ENCODE measurements around the gene NCKAP5. TPM values are rescaled to one million over a fixed set of nuclear protein-coding genes. Genes with fewer than 3 reads are reported as not detected.

NCKAP5 gene
- total RNA-seq, 1 donor from 2014 or later, result not detected

DNA sequence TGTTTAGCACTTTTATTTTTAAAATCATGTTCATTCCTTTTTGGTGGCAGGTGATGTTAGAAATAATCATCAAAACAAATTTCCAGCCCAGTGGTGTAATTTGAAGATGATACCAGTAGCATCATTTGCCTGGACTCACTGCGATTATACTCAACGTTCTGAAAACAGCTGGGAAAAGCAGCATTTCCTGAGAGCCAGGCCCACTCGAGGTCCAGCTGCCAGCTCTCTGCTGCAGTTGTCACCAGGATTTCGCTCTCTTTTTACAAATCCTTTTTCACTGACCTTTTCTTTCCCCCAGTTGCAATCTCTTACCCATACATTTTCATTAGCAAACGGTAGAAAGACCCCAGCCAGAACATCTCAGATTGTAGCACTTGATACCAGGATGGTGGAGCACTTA is 787.6 kb downstream of the NCKAP5 start:
- intact Hi-C loops (cut with micrococcal nuclease), result loop anchor here (5.0 kb wide), 1 partner anchor 238 kb away; no protein-coding TSS in a partner anchor

DNA sequence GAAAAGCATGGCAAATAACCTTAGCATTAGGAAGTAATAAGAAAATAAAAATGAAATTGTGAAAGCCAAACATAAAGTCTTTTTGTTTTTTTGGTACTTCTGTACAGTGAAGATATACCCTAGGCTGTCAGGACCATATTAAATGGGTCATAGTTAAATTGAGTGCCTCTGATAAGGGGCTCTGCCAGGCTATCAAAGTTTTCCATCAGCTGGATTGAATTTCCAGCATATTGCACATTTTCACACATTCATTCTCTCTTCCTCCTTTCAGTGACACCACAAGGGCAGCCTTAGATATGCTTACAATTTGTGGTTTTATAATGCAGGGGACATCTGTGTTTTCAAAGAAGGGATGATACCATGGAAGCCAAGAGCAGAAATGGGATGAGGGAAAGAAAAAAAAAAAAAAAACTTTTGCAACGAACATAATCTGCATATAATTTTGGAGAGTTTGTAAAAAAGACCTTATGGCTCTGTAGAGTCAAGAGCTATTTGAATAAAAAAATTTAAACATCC is 789.0 kb downstream of the NCKAP5 start:
- intact Hi-C loops (cut with micrococcal nuclease), result no loop called here

DNA sequence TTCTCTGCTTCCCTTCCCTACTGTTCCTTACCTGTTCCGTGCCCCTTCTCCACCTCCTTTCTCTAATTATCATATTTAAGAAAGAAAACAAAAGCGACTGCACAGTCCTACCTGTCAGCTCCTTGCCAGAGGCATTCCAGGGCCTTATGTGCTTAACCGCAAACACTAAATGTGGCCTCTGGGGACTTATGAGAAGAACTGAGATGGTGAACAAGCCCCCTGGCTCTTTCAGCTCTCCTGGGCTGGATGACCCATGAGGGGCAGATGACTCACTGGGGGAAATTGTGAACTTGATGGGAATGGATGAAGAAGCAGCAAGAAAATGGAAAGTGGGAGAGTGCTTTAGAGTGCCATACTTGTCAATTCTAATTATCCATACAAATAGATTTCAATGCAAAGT is 792.0 kb downstream of the NCKAP5 start:
- intact Hi-C loops (cut with micrococcal nuclease), result no loop called here

DNA sequence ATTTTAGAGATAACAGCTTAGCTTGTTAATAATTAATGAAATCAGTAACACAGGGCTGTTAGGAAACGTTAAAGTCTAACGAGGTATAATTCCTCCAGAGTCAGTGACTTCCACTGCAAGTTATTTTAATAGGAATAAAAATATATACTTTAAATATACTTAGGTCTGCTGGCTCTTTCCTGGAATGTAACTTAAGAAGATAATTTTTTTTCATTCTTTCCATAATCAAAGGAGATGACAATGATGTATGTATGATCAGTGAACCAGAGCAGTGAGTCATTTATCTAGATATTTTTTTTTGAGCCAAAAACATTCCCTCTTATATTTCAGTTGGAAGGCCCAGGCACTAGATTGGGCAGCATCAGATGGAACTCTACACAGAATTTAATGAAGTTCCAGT is 794.1 kb downstream of the NCKAP5 start:
- intact Hi-C loops (cut with micrococcal nuclease), result no loop called here

DNA sequence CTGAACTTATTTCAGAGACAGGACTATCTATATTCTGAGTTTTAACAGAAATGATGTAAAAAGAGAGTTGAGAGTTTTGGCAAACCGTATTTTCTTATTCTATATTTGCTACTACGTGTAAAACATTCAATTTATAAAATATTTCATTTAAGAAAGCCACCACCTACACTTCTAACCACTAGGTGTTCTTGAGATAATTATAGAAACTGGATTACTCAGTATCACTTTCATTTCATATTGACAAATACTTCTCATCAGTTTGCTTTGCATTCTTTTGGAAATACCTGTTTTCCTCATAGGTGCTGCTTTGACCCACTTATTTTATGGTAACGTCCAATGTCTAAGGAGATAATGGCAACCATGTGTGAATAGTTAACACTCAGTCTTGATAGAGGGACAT is 794.9 kb downstream of the NCKAP5 start:
- intact Hi-C loops (cut with micrococcal nuclease), result no loop called here

DNA sequence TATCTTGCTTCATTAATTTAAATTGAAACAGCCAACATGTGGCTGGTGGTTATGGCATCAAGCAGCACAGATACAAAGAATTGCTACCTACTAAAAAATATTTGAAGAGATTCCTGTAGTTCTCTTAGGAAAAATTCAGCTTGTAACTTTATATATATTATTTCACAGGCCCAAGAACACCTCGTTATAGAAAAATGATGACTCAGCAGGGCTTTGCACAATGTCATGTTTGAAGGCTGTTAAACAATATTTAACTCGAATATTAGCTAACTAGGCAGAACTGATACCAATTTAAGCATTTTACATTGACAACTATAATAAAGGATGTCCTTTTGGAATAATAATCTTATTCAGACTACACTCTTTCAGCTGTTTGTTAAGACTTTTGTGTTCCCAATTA is 795.9 kb downstream of the NCKAP5 start:
- intact Hi-C loops (cut with micrococcal nuclease), result no loop called here

DNA sequence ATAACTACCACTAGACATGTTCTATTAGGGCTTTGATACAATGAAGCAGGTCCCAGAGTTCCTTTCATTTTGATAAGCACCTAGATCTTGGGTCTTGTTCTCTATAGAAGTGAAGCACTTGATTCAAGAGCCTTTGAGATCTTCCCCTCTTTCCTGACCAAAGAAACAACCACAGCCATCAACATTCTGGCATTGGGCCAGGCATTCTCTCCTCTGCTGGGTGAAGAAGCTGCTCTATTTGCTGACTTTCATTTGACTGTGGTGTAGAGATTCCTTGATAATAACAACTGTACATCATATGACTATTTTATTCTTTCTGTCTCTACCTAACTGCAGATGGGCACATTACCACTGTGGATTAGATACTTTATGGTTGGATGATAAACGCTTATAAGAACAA is 801.7 kb downstream of the NCKAP5 start:
- intact Hi-C loops (cut with micrococcal nuclease), result no loop called here

DNA sequence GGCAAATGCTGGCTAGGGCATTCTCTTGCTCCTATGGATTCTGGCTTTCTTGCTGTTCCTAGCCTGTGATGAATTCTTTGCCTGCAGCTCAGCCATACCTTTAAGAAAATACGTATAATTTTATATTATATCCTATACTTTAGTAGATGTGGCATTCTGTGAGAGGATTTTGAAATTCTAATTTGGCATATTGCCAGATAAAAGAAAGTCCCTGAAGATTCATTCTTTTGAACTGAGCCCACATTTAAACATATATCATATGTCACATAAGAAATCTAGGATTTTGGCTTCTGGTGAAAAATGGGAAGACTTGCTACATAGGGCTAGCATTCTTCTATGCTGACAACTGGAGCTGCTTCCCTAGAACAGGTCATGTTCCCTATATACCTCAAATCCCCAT is 806.8 kb downstream of the NCKAP5 start:
- intact Hi-C loops (cut with micrococcal nuclease), result no loop called here

DNA sequence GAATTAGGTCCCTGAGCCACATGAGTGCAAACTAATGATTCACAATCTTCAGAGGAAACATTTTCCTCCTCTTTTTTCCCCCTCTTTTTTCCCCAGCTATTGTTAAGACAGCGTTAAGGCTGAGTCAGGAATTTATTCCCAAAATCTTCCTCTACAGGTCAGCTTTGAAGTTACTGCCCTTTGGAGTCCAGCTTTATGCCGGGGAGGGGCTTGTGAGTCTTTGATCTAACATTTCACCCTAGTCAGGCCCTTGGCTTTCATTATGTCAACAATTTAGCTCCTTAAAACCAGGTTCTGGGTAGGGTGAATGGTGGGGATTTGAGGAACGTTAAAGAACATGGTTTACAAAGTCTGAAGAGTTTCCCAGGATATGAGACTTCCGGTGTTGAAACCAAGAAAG is 807.3 kb downstream of the NCKAP5 start:
- intact Hi-C loops (cut with micrococcal nuclease), result no loop called here

DNA sequence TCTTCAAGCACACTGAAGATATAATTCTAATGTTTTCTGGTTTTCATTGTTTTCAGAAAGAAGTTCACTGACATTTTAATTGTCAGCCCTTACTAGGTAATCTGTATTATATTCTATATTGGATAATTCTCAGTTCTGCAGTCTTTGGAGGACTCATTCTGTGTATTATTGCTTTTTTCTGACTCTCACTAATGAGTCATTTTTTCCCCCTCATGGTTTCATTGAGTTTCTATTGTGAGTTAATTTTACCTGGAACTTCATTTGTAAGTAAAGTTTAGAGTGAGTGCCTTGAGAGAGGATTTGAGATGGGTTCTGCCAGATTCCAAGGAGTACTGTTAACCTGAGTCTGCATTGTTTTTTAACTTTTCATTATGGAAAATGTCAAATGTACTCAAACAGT is 807.9 kb downstream of the NCKAP5 start:
- intact Hi-C loops (cut with micrococcal nuclease), result no loop called here

DNA sequence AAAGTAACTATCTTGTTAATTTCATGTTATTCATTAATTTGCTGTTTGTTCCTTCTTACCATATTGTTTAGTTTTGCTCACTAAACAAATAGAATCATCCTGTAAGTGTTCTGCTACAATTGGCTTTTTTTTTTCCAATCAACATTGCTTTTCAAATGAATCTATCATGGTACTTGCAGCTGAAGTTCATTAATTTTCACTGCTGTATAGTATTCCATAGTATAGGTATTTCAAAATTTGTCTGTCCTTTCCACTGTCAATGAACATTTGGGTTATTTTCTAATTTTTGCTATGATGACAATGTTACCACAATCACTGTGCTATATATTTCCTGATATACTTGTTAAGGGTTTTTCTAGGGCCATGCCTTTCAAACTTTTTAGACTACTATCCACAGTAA is 809.3 kb downstream of the NCKAP5 start:
- intact Hi-C loops (cut with micrococcal nuclease), result no loop called here

DNA sequence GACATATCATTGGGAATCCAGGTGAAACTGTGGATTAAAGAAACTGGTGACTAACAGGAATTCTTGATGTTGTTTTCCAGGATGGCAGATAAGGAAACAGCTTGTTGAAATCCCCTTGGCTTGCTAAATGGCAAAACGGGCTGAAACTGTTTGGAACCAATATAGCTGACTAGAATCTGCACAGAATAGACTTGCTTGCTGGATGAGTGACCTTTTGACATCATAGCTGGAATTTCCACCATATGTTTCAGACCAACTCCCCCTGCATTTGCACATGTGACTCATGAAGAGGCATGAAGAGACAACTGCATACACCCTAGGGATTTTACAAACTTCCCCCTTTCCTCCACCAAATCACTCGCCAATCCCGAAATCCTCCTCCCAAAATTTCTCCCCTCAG is 810.6 kb downstream of the NCKAP5 start:
- intact Hi-C loops (cut with micrococcal nuclease), result no loop called here

DNA sequence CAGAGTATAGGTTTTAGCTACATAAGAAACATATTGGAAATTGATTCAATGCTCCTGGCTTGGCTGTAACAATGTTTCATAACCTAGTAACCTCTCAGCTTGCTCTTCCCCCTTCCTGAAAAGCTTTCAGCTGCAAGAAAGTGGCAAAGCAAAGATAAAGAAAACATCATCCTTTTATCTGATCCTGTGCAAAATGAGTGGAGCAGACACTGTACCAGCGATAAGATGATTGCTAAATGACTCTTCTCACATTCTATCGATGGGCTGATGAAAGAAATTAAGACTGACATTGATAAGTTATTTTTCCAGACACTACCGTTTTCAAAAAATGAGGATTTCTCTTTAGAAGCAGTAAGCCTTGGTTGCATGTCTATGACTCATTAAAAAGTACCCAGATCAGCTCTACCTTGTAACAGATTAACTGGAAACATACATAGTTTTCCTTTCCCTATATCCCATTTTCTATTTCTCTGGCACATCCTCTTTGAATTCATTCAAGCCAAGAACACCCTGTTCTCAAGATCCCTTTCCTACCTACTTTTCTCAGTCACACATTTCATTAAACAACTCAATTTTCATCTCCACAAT is 811.2 kb downstream of the NCKAP5 start:
- intact Hi-C loops (cut with micrococcal nuclease), result no loop called here

DNA sequence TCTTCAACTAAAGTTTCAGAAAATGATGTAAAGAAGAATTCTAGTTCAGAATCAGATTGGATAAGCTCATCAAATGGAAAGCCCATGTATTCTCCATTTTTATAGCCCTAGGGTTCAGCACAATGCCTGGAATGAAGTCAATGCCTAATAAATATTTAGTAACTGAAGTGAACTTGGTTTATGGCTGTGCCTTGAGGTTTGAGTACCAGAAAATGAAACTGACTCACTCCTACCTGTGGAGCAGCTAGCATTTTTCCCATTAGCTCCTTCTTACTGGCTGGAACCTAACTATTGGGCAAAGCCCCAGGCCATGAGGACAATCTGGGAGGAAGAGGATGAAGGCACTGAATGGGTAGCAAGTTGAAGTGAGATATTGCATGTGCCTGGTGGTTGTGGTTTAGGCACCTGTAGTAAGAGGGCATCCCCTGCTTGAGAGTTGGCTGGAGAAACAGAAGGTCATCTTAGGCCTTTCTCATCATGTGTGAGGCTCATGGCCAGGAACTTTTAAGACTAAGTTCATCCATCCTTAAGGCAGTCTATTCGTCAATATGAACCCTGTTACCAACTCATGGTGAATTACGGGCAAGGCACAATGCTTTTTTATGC is 813.3 kb downstream of the NCKAP5 start:
- intact Hi-C loops (cut with micrococcal nuclease), result no loop called here

DNA sequence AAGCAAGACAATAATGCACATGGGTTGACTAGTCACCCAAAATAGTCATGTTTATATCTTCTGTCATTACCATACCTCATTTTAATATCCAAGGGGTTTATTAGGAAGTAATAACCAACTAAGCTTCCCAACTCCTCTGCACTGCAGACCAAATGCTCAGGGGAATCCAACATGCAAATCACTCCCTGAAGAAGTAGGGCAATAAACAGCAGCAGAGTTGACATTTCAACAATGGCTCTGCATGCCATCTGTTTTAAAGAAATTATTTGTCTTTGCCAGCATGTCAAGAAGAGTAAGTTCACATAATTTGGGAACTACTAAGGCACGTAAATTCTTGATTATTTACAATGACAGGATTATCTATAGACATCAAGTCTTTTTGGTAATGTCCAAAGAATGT is 813.9 kb downstream of the NCKAP5 start:
- intact Hi-C loops (cut with micrococcal nuclease), result no loop called here

DNA sequence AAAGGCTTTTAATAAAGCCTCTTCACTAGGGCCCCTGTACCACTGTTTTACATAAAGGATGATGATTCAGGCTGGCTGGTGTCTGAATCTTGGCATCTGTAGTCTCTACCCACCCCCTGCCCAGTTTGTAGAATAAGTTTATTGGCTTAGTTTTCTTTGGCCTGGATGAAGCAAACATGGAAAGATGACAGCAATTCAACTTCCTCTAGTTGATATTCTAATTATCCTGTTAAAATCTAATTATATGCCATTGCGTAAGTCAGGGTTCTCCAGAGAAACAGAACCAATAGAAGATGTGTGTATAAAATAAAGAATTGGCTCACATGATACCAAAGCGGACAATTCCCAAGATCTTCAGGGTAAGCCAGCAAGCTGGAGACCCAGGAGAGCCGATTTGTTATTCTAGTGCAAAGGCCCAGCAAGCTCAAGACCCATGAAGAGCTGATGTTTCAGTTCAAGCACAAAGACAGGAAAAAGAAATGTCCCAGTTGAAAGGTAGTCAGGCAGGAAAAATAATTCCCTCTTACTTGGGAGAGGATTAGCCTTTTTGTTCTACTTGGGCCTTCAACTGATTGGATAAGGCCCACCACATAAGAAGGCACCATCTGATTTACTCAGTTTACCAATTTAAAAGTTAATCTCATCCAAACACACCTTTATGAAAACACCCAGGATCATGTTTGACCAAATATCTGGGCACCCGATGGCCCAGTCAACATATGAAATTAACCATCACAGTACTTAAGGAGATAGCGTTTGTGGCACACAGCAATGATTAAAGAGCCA is 815.6 kb downstream of the NCKAP5 start:
- intact Hi-C loops (cut with micrococcal nuclease), result no loop called here

DNA sequence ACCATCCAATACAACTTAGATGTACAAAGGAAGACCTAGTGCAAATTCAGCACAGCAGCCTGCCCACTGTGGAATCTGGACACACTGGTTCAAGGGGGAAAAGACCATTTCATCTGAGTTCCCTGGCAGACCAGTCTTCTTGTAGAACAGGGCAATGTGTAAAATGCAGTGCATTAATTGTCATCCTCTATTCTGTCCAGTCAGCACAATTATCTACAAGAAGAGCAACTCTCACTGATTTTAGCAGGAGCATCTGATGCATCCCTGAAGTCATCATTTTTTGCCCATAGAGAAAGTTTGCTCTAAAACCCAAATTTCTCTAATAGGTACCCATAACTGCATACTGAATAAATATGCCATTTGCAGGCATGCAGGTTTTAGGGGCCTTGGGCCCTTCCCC is 816.4 kb downstream of the NCKAP5 start:
- intact Hi-C loops (cut with micrococcal nuclease), result no loop called here

DNA sequence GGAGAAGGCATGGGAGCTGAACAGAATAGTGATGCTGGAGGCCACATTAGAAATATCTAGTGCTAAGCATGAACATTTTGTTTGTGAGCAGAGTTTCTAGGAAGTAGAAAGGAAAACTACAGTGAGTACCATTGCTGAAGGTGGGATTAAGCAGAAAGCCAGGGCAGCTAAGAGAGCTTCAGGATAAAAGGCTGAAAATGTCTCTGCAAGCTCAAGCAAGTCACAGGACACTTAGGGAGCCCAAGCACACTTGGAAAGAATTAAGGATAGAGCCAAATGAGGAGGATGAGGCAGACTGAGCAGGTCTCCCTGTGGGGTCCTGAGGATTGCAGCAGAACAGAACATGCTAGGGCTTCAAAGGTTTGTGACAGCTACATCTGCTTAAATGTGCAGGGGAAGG is 817.7 kb downstream of the NCKAP5 start:
- intact Hi-C loops (cut with micrococcal nuclease), result no loop called here

DNA sequence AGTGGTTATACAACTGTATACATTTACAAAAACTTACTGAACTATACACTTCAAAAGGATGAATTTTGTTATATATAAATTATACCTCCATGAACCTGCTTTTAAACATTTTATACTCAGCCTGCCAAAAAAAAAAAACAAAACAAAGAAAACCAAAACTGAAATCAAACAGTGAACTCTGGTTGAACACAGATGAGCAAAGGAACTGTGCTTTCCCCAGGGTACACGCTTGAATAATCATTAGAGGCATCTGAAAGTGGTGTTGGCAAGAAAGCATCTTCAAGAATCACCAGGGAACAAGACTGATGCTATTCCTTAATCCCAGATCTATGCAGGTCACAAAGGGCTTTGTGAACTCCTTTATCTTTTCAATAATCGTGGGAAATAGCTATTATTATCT is 821.2 kb downstream of the NCKAP5 start:
- intact Hi-C loops (cut with micrococcal nuclease), result no loop called here

DNA sequence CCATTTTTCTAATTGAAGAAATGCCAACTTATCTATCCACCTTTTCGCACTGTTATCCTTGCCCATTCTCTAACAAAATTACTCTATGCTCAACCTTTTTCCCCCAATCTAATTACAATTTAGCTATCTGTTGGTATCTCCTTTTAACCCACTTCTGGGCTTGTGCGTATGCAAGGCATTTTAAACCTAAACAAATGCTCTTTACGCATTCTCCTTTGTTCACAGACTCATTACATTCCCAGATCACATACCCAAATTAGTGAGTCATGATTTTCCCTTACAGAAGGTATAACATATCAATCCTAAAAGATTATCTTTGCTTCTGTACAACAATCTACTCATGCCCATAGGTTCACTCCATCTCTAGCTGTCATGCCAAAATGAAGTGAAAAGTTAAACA is 826.5 kb downstream of the NCKAP5 start:
- intact Hi-C loops (cut with micrococcal nuclease), result no loop called here

DNA sequence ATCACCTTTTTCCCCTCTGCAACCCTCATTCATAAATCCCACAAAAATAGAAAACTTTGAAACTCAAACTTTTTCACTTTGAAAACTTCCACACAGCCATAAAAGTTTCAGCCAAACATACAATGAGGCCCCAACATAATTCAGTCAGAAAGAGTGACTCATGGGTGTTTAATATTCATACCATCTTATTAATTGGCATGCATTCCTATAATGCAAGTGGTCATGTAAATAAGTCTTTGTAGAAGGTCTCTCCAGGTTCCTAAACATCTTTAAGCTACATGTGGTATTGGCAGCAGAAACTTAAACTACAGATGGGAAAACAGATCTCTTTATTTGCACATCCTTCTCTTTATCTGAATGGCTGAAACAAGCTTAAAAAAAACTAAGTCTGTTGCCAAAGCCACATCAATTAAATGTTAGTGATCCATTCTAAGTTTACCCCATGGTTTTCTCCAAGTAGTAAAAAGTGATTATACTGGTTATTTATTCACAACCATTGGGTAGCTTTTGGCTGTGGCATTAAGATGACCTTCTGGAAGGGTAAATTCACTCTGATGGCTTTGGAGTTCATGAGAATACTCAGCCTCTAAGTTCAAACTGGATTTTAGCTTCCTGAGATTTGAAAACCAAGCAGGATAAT is 828.1 kb downstream of the NCKAP5 start:
- intact Hi-C loops (cut with micrococcal nuclease), result no loop called here

DNA sequence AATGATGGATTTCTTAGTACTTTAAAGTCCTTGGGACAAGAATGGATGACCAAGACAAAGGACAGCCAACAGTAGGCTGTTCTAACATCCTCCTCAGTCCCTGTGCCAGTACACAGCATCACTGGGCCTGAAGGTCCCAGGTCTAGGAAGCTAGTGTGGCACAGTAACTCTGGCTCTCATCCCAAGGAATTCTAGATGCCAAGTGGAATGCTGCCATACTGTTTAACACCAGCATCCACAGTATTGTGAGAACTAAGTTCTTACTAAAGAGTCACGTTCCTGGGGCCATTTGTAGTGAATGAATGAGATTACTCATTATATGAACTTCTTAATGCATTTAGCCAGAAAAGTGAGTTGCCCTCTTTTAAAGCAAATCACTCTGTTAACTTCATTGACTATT is 830.0 kb downstream of the NCKAP5 start:
- intact Hi-C loops (cut with micrococcal nuclease), result no loop called here

All from T-helper 1 cell treated with Interleukin-12 subunit alpha and Interleukin-12 subunit beta and Interleukin-4 antibody, amounts not matched to agents 30 ng/mL and 1 ng/mL, for 36 hours (primary cell).